K562 (cell line): ENCODE data around the gene CDCA5. TPM values are rescaled to one million over a fixed set of nuclear protein-coding genes. Genes with fewer than 3 reads are reported as not detected.

ENCODE experiments used
- polyA plus RNA-seq, 8 experiments: library from polyadenylated mRNA; depleted of rRNA in 4 of 8; stranded (reverse) in 5 of 8; unstranded in 3 of 8; fragments of >200 nt; fragmentation: Nextera tagmentation in 2 of 8; fragmentation: Illumina TruSeq in 1 of 8; extraction: Ambion mirVana in 2 of 8; extraction: Trizol in 1 of 8; gene quantifications; 2 replicates each; pipeline versions ENCODE4 v1.2.1 to v1.2.3, GENCODE V29; 2011 to 2014; ENCODE audit warnings: inconsistent platforms in 1 of 8, missing spikeins in 1 of 8
- total RNA-seq, 7 experiments: library from RNA; depleted of rRNA in 6 of 7; stranded (reverse); fragments of >200 nt in 6 of 7; fragmentation: Illumina TruSeq in 2 of 7; extraction: Trizol in 2 of 7; gene quantifications; 2 replicates each; pipeline versions ENCODE4 v1.2.1 to v1.2.3, GENCODE V29; 2011 to 2021; ENCODE audit warnings: low replicate concordance in 1 of 7
- TF ChIP-seq, protein P1 (sequence below), 2 experiments: fragments of 450-650 bp; formaldehyde crosslinking in 1 of 2; IDR thresholded peaks; 2 replicates each; pipeline versions ENCODE4 v1.4.0 to v1.6.1; 2014 to 2020; ENCODE audit warnings: mild to moderate bottlenecking in 2 of 2, borderline replicate concordance in 1 of 2, low read depth in 1 of 2

Gene CDCA5
- total and polyA plus RNA-seq, 9 of the 15 experiments (the other 6 are each of a cell fraction or from before 2014, with no cell fraction given): 18.9 to 94.3 (median 64.6) TPM

DNA sequence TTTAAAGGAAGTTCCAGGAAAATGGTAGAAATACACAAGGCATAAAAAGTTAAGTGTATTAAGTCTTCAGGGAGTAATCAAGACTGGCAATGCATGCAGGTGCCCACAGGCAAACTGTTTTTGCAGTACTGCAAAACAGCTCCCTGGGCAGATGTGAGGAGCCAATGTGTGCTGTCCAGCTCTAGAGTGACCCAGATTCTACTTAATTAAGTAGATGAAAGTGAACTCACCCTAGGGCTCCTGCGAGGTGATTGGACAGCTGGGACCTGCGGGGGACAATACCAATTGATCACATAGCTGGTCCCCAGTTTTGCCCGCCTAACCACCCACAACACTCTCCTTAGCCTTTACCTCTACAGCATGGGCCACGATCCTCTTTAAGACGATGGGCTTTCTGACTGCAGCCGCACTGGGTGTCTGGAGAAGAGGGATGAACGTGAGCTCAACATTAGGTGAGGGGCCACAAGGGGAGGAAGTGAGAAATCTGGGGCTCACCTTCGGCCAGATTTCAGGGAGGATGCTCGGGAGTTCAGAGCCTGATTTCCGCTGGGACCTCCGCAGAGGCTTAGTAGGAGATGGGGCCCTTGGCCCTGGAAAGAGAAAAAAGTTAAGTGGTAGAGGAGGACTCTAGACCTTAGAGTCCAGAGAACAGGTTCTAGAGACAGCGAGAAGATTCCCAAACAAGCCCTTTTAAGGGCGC, 556 bp downstream of the CDCA5 start (continued):
- TF ChIP-seq, protein P1, sequence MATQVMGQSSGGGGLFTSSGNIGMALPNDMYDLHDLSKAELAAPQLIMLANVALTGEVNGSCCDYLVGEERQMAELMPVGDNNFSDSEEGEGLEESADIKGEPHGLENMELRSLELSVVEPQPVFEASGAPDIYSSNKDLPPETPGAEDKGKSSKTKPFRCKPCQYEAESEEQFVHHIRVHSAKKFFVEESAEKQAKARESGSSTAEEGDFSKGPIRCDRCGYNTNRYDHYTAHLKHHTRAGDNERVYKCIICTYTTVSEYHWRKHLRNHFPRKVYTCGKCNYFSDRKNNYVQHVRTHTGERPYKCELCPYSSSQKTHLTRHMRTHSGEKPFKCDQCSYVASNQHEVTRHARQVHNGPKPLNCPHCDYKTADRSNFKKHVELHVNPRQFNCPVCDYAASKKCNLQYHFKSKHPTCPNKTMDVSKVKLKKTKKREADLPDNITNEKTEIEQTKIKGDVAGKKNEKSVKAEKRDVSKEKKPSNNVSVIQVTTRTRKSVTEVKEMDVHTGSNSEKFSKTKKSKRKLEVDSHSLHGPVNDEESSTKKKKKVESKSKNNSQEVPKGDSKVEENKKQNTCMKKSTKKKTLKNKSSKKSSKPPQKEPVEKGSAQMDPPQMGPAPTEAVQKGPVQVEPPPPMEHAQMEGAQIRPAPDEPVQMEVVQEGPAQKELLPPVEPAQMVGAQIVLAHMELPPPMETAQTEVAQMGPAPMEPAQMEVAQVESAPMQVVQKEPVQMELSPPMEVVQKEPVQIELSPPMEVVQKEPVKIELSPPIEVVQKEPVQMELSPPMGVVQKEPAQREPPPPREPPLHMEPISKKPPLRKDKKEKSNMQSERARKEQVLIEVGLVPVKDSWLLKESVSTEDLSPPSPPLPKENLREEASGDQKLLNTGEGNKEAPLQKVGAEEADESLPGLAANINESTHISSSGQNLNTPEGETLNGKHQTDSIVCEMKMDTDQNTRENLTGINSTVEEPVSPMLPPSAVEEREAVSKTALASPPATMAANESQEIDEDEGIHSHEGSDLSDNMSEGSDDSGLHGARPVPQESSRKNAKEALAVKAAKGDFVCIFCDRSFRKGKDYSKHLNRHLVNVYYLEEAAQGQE (IDR thresholded peaks at IDR 0.05; ENCODE audit: borderline replicate concordance): 0 out of 2 replicates have a peak, but pooled peaks have one; percentile 3
- TF ChIP-seq, protein P1 (CRISPR knock-in tag; IDR thresholded peaks at IDR 0.05; ENCODE audit: low read depth): no peak
